DOHH2 (cell line): Measurements from ENCODE around the gene TNFAIP3.

ENCODE experiments used
- CTCF ChIP-seq: fragments of 200-600 bp; sonication (generic); IDR thresholded peaks from one replicate; pipeline ENCODE4 v1.5.1; 2014; ENCODE audit warnings: antibody characterized with exemption, mild to moderate bottlenecking, low read depth, low read length; ENCODE audit not compliant: poor library complexity, severe bottlenecking
- EZH2phosphoT487 ChIP-seq: fragments of 200-600 bp; sonication (generic); IDR thresholded peaks from 2 replicates; pipeline ENCODE4 v1.6.1; 2017; ENCODE audit warnings: borderline replicate concordance, mild to moderate bottlenecking, antibody characterized with exemption, low read length, moderate library complexity, mixed read lengths

GRCh38 chr6:137872581-137873115 is 5.6 kb downstream of the TNFAIP3 start:
- no peak for TF ChIP-seq CTCF
- no peak for TF ChIP-seq EZH2phosphoT487
